Measurements from ENCODE around the gene CHRM3. TPM values are rescaled to one million over a fixed set of nuclear protein-coding genes. Genes with fewer than 3 reads are reported as not detected.

Gene CHRM3
- total RNA-seq (2021): 3.8 and 4.2 TPM in 2 replicates
- long read RNA-seq, full-length matches to known transcripts: 12 of 31 reads
- long read RNA-seq, partial matches to known transcripts: 2 of 31 reads
- long read RNA-seq, other reads (novel, unspliced or antisense): 17 of 31 reads

DNA sequence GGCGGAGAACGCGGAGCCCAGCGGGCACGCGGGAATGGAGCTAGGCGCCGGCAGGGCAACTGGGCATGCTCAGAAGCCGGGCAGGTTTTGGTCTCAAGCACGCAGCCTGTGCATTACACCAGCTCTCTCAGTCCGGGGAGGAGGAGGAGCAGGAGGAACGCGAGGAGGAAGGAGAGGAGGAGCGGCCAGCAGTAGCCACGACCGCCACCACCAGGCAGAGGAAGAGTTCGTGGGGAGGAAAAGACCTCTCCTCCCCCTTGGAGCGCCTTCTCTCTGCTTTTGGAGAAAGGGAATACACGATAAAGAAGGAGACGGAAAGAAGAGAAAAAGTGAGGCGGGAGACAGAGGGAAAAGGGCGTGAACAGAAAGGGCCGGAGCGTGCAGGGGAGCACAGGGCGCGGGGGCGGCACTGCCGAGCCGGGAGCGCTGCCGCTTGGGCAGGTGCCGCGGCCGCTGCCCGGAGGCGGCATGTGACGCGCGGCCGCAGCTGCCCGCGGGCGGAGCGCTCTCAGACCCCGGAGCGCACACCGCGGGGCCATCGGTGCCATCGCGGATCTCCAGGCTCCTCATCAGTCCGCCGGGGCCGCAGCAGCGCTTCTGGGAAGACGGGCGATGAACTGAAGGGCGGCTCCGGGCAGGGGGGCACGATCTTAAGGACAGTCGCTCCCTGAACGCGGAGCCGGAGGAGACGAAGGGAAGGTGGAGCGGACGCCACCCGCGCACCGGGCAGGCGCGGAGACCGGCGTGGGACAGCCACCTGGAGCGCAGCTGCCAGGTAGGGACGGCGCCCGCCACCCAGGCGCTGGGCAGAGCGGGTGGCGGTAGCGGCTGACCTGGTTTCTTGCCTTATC lies at the start of gene CHRM3:
TSS of gene CHRM3 (plus strand) at position 116 of the 851 bp plus-strand sequence. CDS start 520,884 bp downstream, outside the sequence.
- no peak within 1 kb of the TSS for H3K4ac ChIP-seq (ENCODE audit: low read depth, low read length)
- no peak within 1 kb of the TSS for H3K56ac ChIP-seq (ENCODE audit: insufficient read length, low read depth, low read length)
- H3K18ac ChIP-seq (ENCODE audit: insufficient read length, low read depth, low read length): no peak within 1 kb of the TSS
- peaks cover 25% of the 10 kb centered on the region for H3K23me2 ChIP-seq (ENCODE audit: insufficient read length, low read depth, low read length, poor library complexity, severe bottlenecking)
- H3K79me2 ChIP-seq (ENCODE audit: insufficient read depth, low read length): no peaks in the 10 kb centered on the region
- H2BK12ac ChIP-seq (ENCODE audit: insufficient read length, low read depth, low read length): no peak within 1 kb of the TSS
- H3K27ac ChIP-seq (ENCODE audit: insufficient read length, low read depth, low read length): no peak within 1 kb of the TSS
- peaks cover 17 to 23% of the 10 kb centered on the region in 2 experiments for H3K4me1 Mint-ChIP-seq
- H2BK120ac ChIP-seq (ENCODE audit: low read depth, low read length, poor library complexity, severe bottlenecking): no peak within 1 kb of the TSS
- no peak within 1 kb of the TSS for H2BK5ac ChIP-seq (ENCODE audit: insufficient read length, low read length)
- peak; percentile 45; the same call in 1 of the 3 replicates for TF ChIP-seq CTCF (conservative IDR thresholded peaks at IDR 0.05)
- peak within 1 kb of the TSS; percentile 5; the same call in 1 of the 2 replicates for H3K14ac ChIP-seq (ENCODE audit: insufficient read depth, low read length)
- H3K27me3 ChIP-seq (ENCODE audit: insufficient read depth, low read length): peaks cover 7% of the 10 kb centered on the region; the same call in 1 of the 2 replicates
- peaks cover 56% of the 10 kb centered on the region for H3K27me3 Mint-ChIP-seq (ENCODE audit: low read depth)
- H3K79me1 ChIP-seq (ENCODE audit: insufficient read depth, low read depth, low read length, poor library complexity, severe bottlenecking): no peaks in the 10 kb centered on the region
- H3T11ph ChIP-seq (ENCODE audit: low read length): no peak within 1 kb of the TSS
- H4K91ac ChIP-seq (ENCODE audit: insufficient read length, low read depth, low read length): no peak within 1 kb of the TSS
- peak; percentile 89 for DNase-seq
- no peak within 1 kb of the TSS for H4K5ac ChIP-seq (ENCODE audit: insufficient read length, low read depth, low read length)
- H3K9ac ChIP-seq (ENCODE audit: extremely low read depth, insufficient read length, low read length): peak within 1 kb of the TSS; percentile 36
- H2BK20ac ChIP-seq (ENCODE audit: low read depth, low read length, poor library complexity, severe bottlenecking): no peak within 1 kb of the TSS
- peaks cover 0 to 2% of the 10 kb centered on the region in 2 experiments; a peak in 2 of 5 replicates for H3K9me3 Mint-ChIP-seq
- H3K36me3 Mint-ChIP-seq (ENCODE audit: insufficient read depth in 1 of 3, low read depth in 3 of 3): no peaks in the 10 kb centered on the region; a peak in 1 of 7 replicates
- H4K8ac ChIP-seq (replicated peaks; ENCODE audit: insufficient read length, low read depth, low read length): no peak within 1 kb of the TSS
- no peaks in the 10 kb centered on the region for H4K20me1 ChIP-seq (ENCODE audit: control insufficient read depth, insufficient read depth, insufficient read length)
- peak within 1 kb of the TSS; percentile 85 to 96 for H3K4me3 Mint-ChIP-seq
- no peak within 1 kb of the TSS for H2BK15ac ChIP-seq (ENCODE audit: low read depth, low read length)
- peak within 1 kb of the TSS in 1 of 3 experiments; percentile 88; a peak in 3 of 7 replicates for H3K27ac Mint-ChIP-seq
- H2AK5ac ChIP-seq (ENCODE audit: insufficient read length, low read length): no peak within 1 kb of the TSS
- no peaks in the 10 kb centered on the region for H3K9me3 ChIP-seq (ENCODE audit: control insufficient read depth, low read depth, low read length)
- H3K23ac ChIP-seq (ENCODE audit: insufficient read length, low read depth, low read length): no peak within 1 kb of the TSS
- peak within 1 kb of the TSS; percentile 46 for H2AFZ ChIP-seq (ENCODE audit: low read length)
- WGBS (ENCODE audit: extremely low coverage, insufficient read length, low lambda C conversion rate): no CpG with 5 or more reads among the region's 82 CpGs
- H3K4me1 ChIP-seq (ENCODE audit: insufficient read depth, low read length): no peaks in the 10 kb centered on the region
- H3K4me2 ChIP-seq (ENCODE audit: insufficient read depth, insufficient read length, low read length): peak within 1 kb of the TSS; percentile 66

Data from H9 (cell line).